Tibial nerve (tissue), 4 donors: ENCODE results near the gene RFPL1. TPM values are rescaled to one million over a fixed set of nuclear protein-coding genes. Genes with fewer than 3 reads are reported as not detected.

ENCODE experiments used
- DNase-seq, 2 donors: peaks; one replicate each; pipeline ENCODE4 v3.0.0-alpha.2; 2019; ENCODE audit warnings: low spot score in 2 of 2
- H3K27ac ChIP-seq, 4 donors: fragments of 200-600 bp; sonication (generic) in 3 of 4; one replicate each; pipeline ENCODE4 v1.5.1; 2017 to 2019; ENCODE audit warnings: mild to moderate bottlenecking in 1 of 4
- H3K27me3 ChIP-seq, 2 donors: fragments of 200-600 bp; sonication (generic) in 1 of 2; one replicate each; pipeline versions ENCODE4 v1.5.1 to v1.6.0; 2017 to 2019
- H3K36me3 ChIP-seq, 3 donors: fragments of 200-600 bp; sonication (generic); one replicate each; pipeline ENCODE4 v1.5.1; 2018 to 2019
- H3K4me1 ChIP-seq, 4 donors: fragments of 200-600 bp; sonication (generic) in 3 of 4; one replicate each; pipeline ENCODE4 v1.5.1; 2017 to 2019
- H3K4me3 ChIP-seq, 4 donors: fragments of 200-600 bp; sonication (generic) in 3 of 4; one replicate each; pipeline ENCODE4 v1.5.1; 2017 to 2019; ENCODE audit warnings: mild to moderate bottlenecking in 1 of 4, moderate library complexity in 1 of 4
- H3K9me3 ChIP-seq, 4 donors: fragments of 200-600 bp; sonication (generic) in 3 of 4; one replicate each; pipeline ENCODE4 v1.5.1; 2017 to 2019
- CTCF ChIP-seq, 5 experiments: fragments of 200-600 bp in 3 of 5; fragments of 450-650 bp in 2 of 5; sonication (generic) in 3 of 5; IDR thresholded peaks; one replicate each; pipeline ENCODE4 v1.5.1; 2016 to 2019; ENCODE audit warnings: antibody characterized with exemption in 5 of 5, mild to moderate bottlenecking in 3 of 5, moderate library complexity in 2 of 5
- EP300 ChIP-seq, 2 donors: sonication (generic); formaldehyde crosslinking; IDR thresholded peaks; one replicate each; pipeline ENCODE4 v1.6.1; 2017; ENCODE audit warnings: antibody characterized with exemption in 2 of 2, mild to moderate bottlenecking in 1 of 2
- POLR2A ChIP-seq, 2 donors: fragments of 450-650 bp; IDR thresholded peaks; one replicate each; pipeline ENCODE4 v1.6.1; 2017; ENCODE audit warnings: antibody characterized with exemption in 2 of 2, mild to moderate bottlenecking in 2 of 2, moderate library complexity in 2 of 2
- WGBS, 2 donors: methylation state at CpG; one replicate each; pipeline ENCODE4 v1.1.5; 2018; 5-methylcytosine and 5-hydroxymethylcytosine counted together
- total RNA-seq, 4 donors: library from RNA; depleted of rRNA; stranded (reverse); fragments of >200 nt; gene quantifications; one replicate each; pipeline ENCODE4 v1.1.0, GENCODE V29; 2016

Gene RFPL1
- total RNA-seq, 4 donors from 2014 or later = not detected

GRCh38 chr22:29459773-29460172, 21.4 kb downstream of the RFPL1 start:
- Histone ChIP-seq H3K27ac (no peak overlapping the region), H3K9me3 (no peaks in the 10 kb centered on the region), H3K36me3 (no peaks in the 10 kb centered on the region), H3K4me3 (no peak overlapping the region), H3K4me1 (no peaks in the 10 kb centered on the region), H3K27me3 (no peaks in the 10 kb centered on the region)
- DNase-seq = no peak
- TF ChIP-seq EP300 (IDR thresholded peaks at IDR 0.05) (no peak), POLR2A (IDR thresholded peaks at IDR 0.05) (no peak), CTCF (IDR thresholded peaks at IDR 0.05) (no peak)
- WGBS, 2 donors = 46 to 56% methylated on average over 5 to 6 of the region's 9 CpGs

GRCh38 chr22:29461263-29461662, 22.9 kb downstream of the RFPL1 start:
- no peak for DNase-seq
- no peak for TF ChIP-seq POLR2A (IDR thresholded peaks at IDR 0.05)
- TF ChIP-seq CTCF (IDR thresholded peaks at IDR 0.05) = no peak
- TF ChIP-seq EP300 (IDR thresholded peaks at IDR 0.05) = no peak
- Histone ChIP-seq H3K36me3 (no peaks in the 10 kb centered on the region), H3K27me3 (no peaks in the 10 kb centered on the region), H3K4me1 (no peaks in the 10 kb centered on the region), H3K27ac (no peak overlapping the region), H3K4me3 (no peak overlapping the region), H3K9me3 (no peaks in the 10 kb centered on the region)
- 95 to 96% methylated on average over 5 of the region's 5 CpGs for WGBS, 2 donors

- no peak for TF ChIP-seq POLR2A (IDR thresholded peaks at IDR 0.05)
- TF ChIP-seq CTCF (IDR thresholded peaks at IDR 0.05) = no peak
- DNase-seq = no peak
- Histone ChIP-seq H3K9me3 (no peaks in the 10 kb centered on the region), H3K36me3 (no peaks in the 10 kb centered on the region), H3K4me3 (no peak overlapping the region), H3K27ac (no peak overlapping the region), H3K4me1 (no peaks in the 10 kb centered on the region), H3K27me3 (peaks cover 0 to 1% of the 10 kb centered on the region in 2 donors)
- WGBS, 2 donors = 74 to 86% methylated on average over 5 to 7 of the region's 7 CpGs
Observed at GRCh38 chr22:29463629-29464028, 25.2 kb downstream of the RFPL1 start.

GRCh38 chr22:29464581-29464980, 26.2 kb downstream of the RFPL1 start:
- Histone ChIP-seq H3K4me1 (no peaks in the 10 kb centered on the region), H3K36me3 (no peaks in the 10 kb centered on the region), H3K27me3 (peaks cover 0 to 10% of the 10 kb centered on the region in 2 donors), H3K27ac (no peak overlapping the region), H3K4me3 (no peak overlapping the region), H3K9me3 (no peaks in the 10 kb centered on the region)
- no peak for TF ChIP-seq CTCF (IDR thresholded peaks at IDR 0.05)
- no peak for TF ChIP-seq POLR2A (IDR thresholded peaks at IDR 0.05)
- no peak for TF ChIP-seq EP300 (IDR thresholded peaks at IDR 0.05)
- no peak for DNase-seq
- WGBS, 2 donors = 74 to 78% methylated on average over 4 to 7 of the region's 7 CpGs

- Histone ChIP-seq H3K27me3 (peaks cover 0 to 53% of the 10 kb centered on the region in 2 donors), H3K9me3 (no peaks in the 10 kb centered on the region), H3K4me3 (no peak overlapping the region), H3K4me1 (peaks cover 0 to 5% (median 0%) of the 10 kb centered on the region in 4 donors), H3K27ac (no peak overlapping the region), H3K36me3 (no peaks in the 10 kb centered on the region)
- TF ChIP-seq EP300 (IDR thresholded peaks at IDR 0.05) = no peak
- TF ChIP-seq POLR2A (IDR thresholded peaks at IDR 0.05) = no peak
- no peak for TF ChIP-seq CTCF (IDR thresholded peaks at IDR 0.05)
- 55 to 62% methylated on average over 9 of the region's 9 CpGs for WGBS, 2 donors
- DNase-seq = no peak
Observed at GRCh38 chr22:29469755-29470154, 31.4 kb downstream of the RFPL1 start.
